HG03159 (cell line): Measurements from ENCODE around the gene NFKB2.

Experiments used
- ATAC-seq: cut with Tn5 transposase; IDR thresholded peaks from one replicate; pipeline ENCODE4 v1.9.1; 2021; ENCODE audit warnings: mild to moderate bottlenecking, moderate library complexity; ENCODE audit not compliant: unreplicated experiment

NFKB2 gene

GRCh38 chr10:102407425-102408130, 12.1 kb downstream of the NFKB2 start:
- ATAC-seq, result no peak

DNA sequence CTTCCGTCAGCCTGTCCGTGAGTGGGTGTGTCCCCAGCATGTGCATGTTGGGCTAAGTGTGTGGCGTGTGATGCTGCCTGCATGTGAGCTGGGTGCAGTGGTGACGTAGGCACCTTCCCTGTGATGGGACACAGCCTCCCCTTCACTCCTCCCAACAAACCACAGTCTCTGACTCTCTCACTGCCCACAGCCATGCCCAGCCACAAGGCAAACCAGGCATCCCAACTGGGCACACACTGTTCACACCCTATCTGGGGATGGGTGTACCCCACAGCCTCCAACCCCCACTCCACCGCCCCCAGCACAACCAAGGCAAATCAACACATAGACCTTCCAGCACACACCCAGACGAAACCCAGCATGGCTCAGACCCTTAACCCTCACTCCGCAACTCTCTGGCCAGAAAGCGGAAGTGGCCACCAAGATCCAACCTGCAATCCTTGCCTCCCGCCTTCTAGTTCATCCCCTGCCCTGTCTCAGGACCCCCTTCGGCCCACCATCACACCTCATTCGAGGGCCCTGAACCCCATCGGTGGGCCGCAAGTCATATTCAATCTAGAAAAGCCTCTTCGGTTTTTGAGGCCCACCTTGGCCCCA, 12.7 kb downstream of the NFKB2 start:
- ATAC-seq, result no peak

DNA sequence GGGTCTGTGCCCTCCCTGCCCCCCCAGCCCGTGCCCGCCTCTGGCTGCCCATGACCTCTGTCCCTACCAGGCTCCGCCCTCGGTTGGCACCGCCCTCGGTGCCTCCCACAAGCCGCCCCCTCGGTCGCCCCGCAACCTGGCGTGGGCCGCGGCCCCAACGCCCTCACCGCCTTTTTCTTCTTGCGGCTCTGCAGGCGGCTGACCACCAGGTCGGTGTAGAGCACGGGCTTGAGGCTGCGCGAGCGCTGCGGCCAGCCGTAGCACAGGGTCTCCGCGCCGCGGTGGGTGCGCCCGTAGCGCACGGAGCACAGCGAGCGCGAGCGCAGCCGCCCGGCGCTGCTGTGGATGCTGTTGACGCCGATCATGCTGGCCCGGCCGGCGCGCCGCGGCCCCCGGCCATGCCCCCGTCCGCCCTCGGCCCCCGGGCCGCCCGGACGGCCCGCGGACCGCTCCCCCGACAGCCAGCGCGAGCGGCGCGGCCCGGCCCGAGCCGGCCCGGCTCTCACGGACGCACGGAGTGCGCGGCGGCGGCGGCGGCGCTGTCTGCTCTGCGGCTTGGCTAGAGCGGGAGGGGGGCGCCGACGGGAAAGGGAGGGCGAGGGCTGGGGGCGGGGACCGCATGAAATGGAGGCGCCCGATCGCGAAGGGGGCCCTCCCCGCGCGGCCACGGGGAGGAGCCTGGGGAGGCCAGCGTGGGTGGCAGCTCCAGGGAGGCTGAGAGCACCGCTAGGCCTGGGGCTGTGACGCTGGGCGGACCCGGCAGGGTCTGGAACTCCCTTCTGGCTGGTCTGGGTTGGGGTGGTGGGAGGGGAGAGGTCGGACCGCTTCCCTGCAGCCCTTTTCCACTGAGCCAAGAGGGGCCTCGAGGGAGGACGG, 13.5 kb downstream of the NFKB2 start:
- no peak for ATAC-seq

- ATAC-seq, result no peak
Measured at GRCh38 chr10:102409604-102410428, 14.3 kb downstream of the NFKB2 start.

GRCh38 chr10:102410429-102411073, 15.0 kb downstream of the NFKB2 start:
- no peak for ATAC-seq

- ATAC-seq, result no peak
Measured at GRCh38 chr10:102411341-102412255, 16.1 kb downstream of the NFKB2 start.

- ATAC-seq, result no peak
Measured at GRCh38 chr10:102412293-102412692, 16.8 kb downstream of the NFKB2 start.

GRCh38 chr10:102413053-102413705, 17.7 kb downstream of the NFKB2 start:
- ATAC-seq, result no peak

- no peak for ATAC-seq
Measured at GRCh38 chr10:102413806-102414561, 18.5 kb downstream of the NFKB2 start.

- ATAC-seq, result no peak
Measured at GRCh38 chr10:102414749-102415148, 19.2 kb downstream of the NFKB2 start.

GRCh38 chr10:102416283-102416682, 20.8 kb downstream of the NFKB2 start:
- ATAC-seq, result no peak

DNA sequence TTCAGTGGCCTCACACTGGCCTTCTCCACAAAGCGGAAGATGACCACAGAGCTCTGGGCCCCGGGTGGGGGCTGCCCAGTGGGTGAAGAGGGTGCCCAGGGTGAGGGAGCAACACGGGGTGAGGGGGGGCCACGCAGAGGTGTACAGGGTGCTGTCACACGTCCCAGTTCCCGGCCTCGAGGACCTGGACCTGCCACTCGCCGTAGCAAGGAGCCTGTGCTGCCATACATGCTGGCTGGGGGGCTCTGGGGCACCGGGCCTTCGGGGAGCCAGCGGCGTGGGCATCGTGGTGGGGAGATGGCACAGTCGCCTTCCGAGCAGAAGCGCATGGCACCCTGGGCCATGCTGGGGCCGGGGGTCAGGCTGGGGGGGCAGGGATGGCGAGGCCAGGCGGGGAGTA, 21.2 kb downstream of the NFKB2 start:
- ATAC-seq, result no peak

GRCh38 chr10:102418622-102419268, 23.2 kb downstream of the NFKB2 start, which contains the start of gene PSD:
Gene PSD (minus strand): TSS chr10:102418785. CDS start chr10:102417038, 1,747 bp downstream.
- ATAC-seq, result no peak

- ATAC-seq, result no peak
Measured at GRCh38 chr10:102419269-102420180, 24.0 kb downstream of the NFKB2 start.

DNA sequence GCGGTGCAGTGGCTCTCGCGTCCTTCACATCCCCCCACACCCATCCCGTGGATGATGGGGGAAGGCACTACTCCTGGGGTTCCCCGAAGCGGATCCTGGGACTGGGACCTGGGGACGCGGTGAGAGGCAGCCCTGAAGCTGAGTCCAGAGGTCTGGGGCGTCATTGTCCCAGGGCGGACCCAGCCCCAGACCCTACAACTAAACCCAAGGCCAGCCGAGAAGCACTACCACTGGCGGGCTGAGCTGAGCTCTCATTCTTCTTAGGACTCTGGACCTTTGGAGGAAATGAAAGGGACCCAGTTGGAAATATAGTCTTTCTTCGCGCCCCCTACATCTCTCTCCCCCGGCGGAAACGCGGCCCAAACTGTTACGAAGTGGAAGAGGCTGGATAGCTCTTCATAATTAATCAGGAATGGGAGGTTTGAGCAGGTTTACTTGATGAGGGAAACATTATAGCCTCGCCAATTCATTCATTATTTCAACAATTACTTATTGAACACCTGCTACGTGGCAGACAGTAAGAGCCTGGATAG, 24.7 kb downstream of the NFKB2 start:
- no peak for ATAC-seq
